Epithelial cell of esophagus (primary cell): ENCODE results near the gene UBN2.

Experiments
- DNase-seq: peaks from one replicate; pipeline ENCODE4 v3.0.0; 2010; ENCODE audit warnings: low read depth
- H3K4me3 ChIP-seq: 2 replicates; pipeline ENCODE4 v1.5.1; 2011; ENCODE audit warnings: mild to moderate bottlenecking, low read length, control low read depth
- CTCF ChIP-seq: IDR thresholded peaks from 2 replicates; pipeline ENCODE4 v1.5.1; 2011; ENCODE audit warnings: low read depth, mild to moderate bottlenecking, low read length, control low read depth, inconsistent platforms; ENCODE audit not compliant: insufficient read depth; ENCODE audit errors: missing control alignments

The UBN2 gene

DNA sequence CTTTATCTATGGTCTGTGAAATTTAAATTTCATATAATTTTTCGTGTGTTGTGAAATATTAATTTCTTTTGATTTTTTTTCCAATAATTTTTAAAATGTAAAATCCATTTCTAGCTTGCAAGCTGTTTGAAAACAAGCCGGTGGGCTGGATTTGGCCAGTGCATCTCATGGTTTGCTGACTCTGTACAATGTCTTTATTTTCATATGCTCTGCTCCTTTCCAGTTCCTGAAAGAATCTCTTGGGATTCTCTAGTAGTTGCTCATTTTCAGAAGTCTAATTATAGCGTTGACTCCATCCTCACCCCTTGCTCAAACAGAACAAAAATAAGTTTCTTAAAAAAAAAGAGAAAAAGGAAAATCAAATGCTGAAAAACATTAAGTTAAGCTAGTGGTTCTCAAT lies 21.4 kb downstream of the UBN2 start:
- no peak for TF ChIP-seq CTCF
- no peak overlapping the region for H3K4me3 ChIP-seq
- DNase-seq: no peak

- DNase-seq: no peak
- no peak for TF ChIP-seq CTCF
- H3K4me3 ChIP-seq: no peak overlapping the region
These were observed 23.2 kb downstream of the UBN2 start for GRCh38 chr7:139254281-139254680.

- TF ChIP-seq CTCF: no peak
- no peak overlapping the region for H3K4me3 ChIP-seq
- DNase-seq: no peak
These were observed 23.7 kb downstream of the UBN2 start for GRCh38 chr7:139254728-139255127.

DNA sequence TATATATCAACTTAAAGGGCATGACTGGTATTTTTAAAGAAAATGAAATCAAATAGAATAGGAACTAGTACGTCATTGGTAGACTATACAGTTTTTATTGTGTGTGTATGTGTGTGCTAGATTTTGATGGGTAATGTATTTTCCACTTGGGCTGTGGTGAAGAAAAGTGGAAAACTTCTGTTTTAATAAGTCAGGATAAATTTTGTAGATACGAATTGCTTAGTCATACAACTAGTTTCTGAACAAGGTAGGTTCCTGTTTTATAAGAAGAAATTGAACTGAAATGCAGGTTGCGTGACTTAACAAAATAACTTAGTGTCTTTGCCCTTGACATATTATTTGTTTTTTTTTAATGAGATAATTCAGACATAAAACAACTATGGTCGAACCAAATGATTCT lies 24.3 kb downstream of the UBN2 start:
- no peak for DNase-seq
- H3K4me3 ChIP-seq: no peak overlapping the region
- TF ChIP-seq CTCF: no peak

DNA sequence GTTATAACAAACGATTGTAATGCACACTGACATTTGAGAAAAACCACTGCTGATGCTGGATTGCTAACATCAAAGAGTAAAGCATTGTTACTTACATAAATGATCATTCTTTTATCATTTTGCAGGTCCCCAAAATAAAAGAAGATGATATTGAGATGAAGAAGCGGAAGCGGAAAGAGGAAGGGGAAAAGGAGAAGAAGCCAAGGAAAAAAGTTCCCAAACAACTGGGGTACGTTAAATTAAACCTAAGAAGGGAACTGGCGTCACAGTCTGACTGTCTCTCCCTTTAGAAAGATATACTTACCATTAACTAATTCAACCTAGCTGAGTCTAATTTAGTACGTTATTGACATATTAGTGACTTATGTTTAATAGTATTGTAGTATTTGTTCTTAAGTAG lies 28.1 kb downstream of the UBN2 start:
- no peak for DNase-seq
- H3K4me3 ChIP-seq: no peak overlapping the region
- TF ChIP-seq CTCF: no peak

GRCh38 chr7:139264220-139264619 lies 33.2 kb downstream of the UBN2 start:
- H3K4me3 ChIP-seq: no peak overlapping the region
- no peak for DNase-seq
- no peak for TF ChIP-seq CTCF

- H3K4me3 ChIP-seq: no peak overlapping the region
- TF ChIP-seq CTCF: no peak
- DNase-seq: no peak
These were observed 34.6 kb downstream of the UBN2 start for GRCh38 chr7:139265673-139266072.
